Suppressor macrophage treated with lipopolysaccharide for 1 hour (primary cell): ENCODE results near the gene CD3D.
"Not testable (repeated sequence)": the region's sequence is repeated elsewhere in the genome, so short reads cannot be mapped to it uniquely, and the experiment has no call there.

Experiments
- DNase-seq, 3 donors: peaks; one replicate each; pipeline ENCODE4 v3.0.0-alpha.2; 2020 to 2022

The CD3D gene

GRCh38 chr11:118338637-118339061 lies 3.9 kb downstream of the CD3D start:
- no peak for DNase-seq

GRCh38 chr11:118334745-118335144 lies 7.8 kb downstream of the CD3D start:
- DNase-seq: no peak

GRCh38 chr11:118328745-118329144 lies 13.8 kb downstream of the CD3D start:
- DNase-seq: no peak

- DNase-seq: no peak
Observed at GRCh38 chr11:118325283-118325682, 17.2 kb downstream of the CD3D start.

GRCh38 chr11:118322721-118323120 lies 19.8 kb downstream of the CD3D start:
- no peak for DNase-seq

GRCh38 chr11:118321386-118322082 lies 21.0 kb downstream of the CD3D start:
- DNase-seq: peak in 2 of 3 donors; percentile 21 to 34

GRCh38 chr11:118320515-118320914 lies 22.0 kb downstream of the CD3D start:
- no peak for DNase-seq

- peak; percentile 79 to 85 (median 81) for DNase-seq
Observed at GRCh38 chr11:118319337-118319707, 23.2 kb downstream of the CD3D start.

GRCh38 chr11:118318581-118319336 lies 23.7 kb downstream of the CD3D start:
- DNase-seq: peak; percentile 52 to 76 (median 62)

GRCh38 chr11:118318124-118318523 lies 24.4 kb downstream of the CD3D start:
- no peak for DNase-seq

GRCh38 chr11:118314988-118315411 lies 27.5 kb downstream of the CD3D start:
- DNase-seq: no peak

GRCh38 chr11:118313242-118313641 lies 29.3 kb downstream of the CD3D start:
- DNase-seq: no peak

- DNase-seq: no peak
Observed at GRCh38 chr11:118312328-118312727, 30.2 kb downstream of the CD3D start.

GRCh38 chr11:118311518-118311917 lies 31.0 kb downstream of the CD3D start:
- DNase-seq: no peak

- no peak for DNase-seq
Observed at GRCh38 chr11:118310781-118311485, 31.6 kb downstream of the CD3D start.

GRCh38 chr11:118310271-118310670 lies 32.2 kb downstream of the CD3D start:
- DNase-seq: no peak

- not testable (repeated sequence) for DNase-seq
Observed at GRCh38 chr11:118308995-118309528, 33.4 kb downstream of the CD3D start.

- no peak for DNase-seq
Observed at GRCh38 chr11:118306556-118306955, 35.9 kb downstream of the CD3D start.

GRCh38 chr11:118305726-118306125 lies 36.8 kb downstream of the CD3D start:
- DNase-seq: no peak

GRCh38 chr11:118304568-118305248 lies 37.8 kb downstream of the CD3D start, which contains the start of gene CD3E:
TSS of gene CD3E (plus strand) at chr11:118304730. CDS start at chr11:118304953, 223 bp downstream.
- DNase-seq: no peak

GRCh38 chr11:118304227-118304567 lies 38.3 kb downstream of the CD3D start:
- DNase-seq: no peak

GRCh38 chr11:118301600-118302195 lies 40.8 kb downstream of the CD3D start:
- no peak for DNase-seq
